ENCODE measurements around the gene CDAN1. TPM values are rescaled to one million over a fixed set of nuclear protein-coding genes. Genes with fewer than 3 reads are reported as not detected.

The CDAN1 gene
- total RNA-seq, 1 donor from 2014 or later, result 41.0 TPM

DNA sequence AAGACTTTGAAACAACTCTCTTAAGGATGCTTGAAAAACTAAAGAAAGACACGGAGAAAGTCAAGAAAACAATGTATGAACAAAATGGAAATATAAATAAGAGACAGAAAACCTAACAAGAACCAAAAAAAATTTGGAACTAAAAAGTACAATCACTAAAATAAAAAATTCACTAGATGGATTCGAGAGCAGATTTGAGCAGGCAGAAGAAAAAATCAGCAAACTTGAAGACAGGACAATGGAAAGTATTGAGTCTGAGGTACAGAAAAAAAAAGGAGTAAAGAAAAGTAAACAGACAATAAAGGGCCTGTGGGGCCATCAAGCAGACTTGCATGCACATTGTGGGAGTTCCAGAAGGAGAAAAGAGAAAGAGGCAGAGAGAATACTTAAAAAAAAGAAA, 13.4 kb upstream of the CDAN1 start:
- H3K4me1 Mint-ChIP-seq, result peaks cover 8% of the 10 kb centered on the region
- no peaks in the 10 kb centered on the region for H3K9me3 Mint-ChIP-seq
- no peaks in the 10 kb centered on the region for H3K27me3 Mint-ChIP-seq (ENCODE audit: low read depth)
- H3K36me3 Mint-ChIP-seq (ENCODE audit: low read depth), result peaks cover 29% of the 10 kb centered on the region
- TF ChIP-seq CTCF (conservative IDR thresholded peaks at IDR 0.05), result no peak
- peak overlapping the region; percentile 37 for H3K27ac Mint-ChIP-seq (ENCODE audit: unreplicated experiment)
- no peak for DNase-seq (ENCODE audit: low read depth, low spot score)
- H3K4me3 Mint-ChIP-seq, result no peak overlapping the region

GRCh38 chr15:42749266-42749665, 12.3 kb upstream of the CDAN1 start:
- H3K36me3 Mint-ChIP-seq (ENCODE audit: low read depth), result peaks cover 29% of the 10 kb centered on the region
- no peak for TF ChIP-seq CTCF (conservative IDR thresholded peaks at IDR 0.05)
- H3K9me3 Mint-ChIP-seq, result no peaks in the 10 kb centered on the region
- no peak overlapping the region for H3K27ac Mint-ChIP-seq (ENCODE audit: unreplicated experiment)
- DNase-seq (ENCODE audit: low read depth, low spot score), result no peak
- H3K27me3 Mint-ChIP-seq (ENCODE audit: low read depth), result no peaks in the 10 kb centered on the region
- H3K4me1 Mint-ChIP-seq, result peaks cover 8% of the 10 kb centered on the region
- H3K4me3 Mint-ChIP-seq, result no peak overlapping the region

DNA sequence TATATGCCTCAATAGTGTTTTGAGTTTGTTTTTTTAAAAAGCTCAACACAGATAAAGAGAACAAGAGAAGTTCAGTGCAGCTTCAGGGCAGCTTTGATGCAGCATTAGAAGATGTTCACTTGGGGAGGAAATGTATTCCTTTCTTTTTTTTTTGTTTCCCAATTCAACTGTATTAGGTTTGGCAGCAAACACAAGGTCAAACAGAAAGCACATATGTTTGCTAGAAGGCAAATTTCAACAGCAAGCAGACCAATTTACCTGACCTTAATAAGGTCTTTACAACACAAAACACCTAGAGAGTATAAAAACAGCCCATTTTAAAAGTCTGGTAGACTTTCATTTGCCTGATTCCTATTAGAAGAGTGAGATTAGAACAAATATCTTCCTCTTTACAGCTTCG, 7.3 kb upstream of the CDAN1 start:
- Mint-ChIP-seq H3K4me1 (peaks cover 3% of the 10 kb centered on the region), H3K4me3 (no peak overlapping the region), H3K27ac (ENCODE audit: unreplicated experiment) (no peak overlapping the region), H3K9me3 (no peaks in the 10 kb centered on the region), H3K36me3 (ENCODE audit: low read depth) (no peaks in the 10 kb centered on the region), H3K27me3 (ENCODE audit: low read depth) (no peaks in the 10 kb centered on the region)
- TF ChIP-seq CTCF (conservative IDR thresholded peaks at IDR 0.05), result no peak
- no peak for DNase-seq (ENCODE audit: low read depth, low spot score)

- DNase-seq (ENCODE audit: low read depth, low spot score), result no peak
- no peaks in the 10 kb centered on the region for H3K36me3 Mint-ChIP-seq (ENCODE audit: low read depth)
- H3K4me1 Mint-ChIP-seq, result peaks cover 9% of the 10 kb centered on the region
- H3K4me3 Mint-ChIP-seq, result no peak overlapping the region
- no peaks in the 10 kb centered on the region for H3K9me3 Mint-ChIP-seq
- TF ChIP-seq CTCF (conservative IDR thresholded peaks at IDR 0.05), result no peak
- no peaks in the 10 kb centered on the region for H3K27me3 Mint-ChIP-seq (ENCODE audit: low read depth)
- no peak overlapping the region for H3K27ac Mint-ChIP-seq (ENCODE audit: unreplicated experiment)
These were observed 5.2 kb upstream of the CDAN1 start for GRCh38 chr15:42742149-42742548.

DNA sequence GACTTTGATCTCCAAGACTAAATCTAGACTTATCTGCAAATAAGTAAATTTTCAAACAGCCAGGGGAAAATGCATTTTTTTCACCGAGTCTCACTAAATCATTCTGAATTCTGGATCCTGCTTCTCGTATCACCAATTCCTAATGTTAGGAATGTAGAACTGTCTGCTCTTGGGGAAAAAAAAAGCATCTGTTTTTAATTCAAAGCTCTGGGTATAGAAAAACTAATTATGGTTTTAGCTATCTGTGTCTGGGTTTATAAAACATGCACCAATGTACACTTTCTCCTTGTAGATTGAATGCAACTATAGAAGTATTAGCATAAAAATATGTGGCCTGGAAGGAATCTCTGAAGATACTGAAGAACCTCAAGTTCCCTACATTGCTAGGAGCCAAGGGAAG, 4.8 kb upstream of the CDAN1 start:
- DNase-seq (ENCODE audit: low read depth, low spot score), result no peak
- TF ChIP-seq CTCF (conservative IDR thresholded peaks at IDR 0.05), result no peak
- peaks cover 9% of the 10 kb centered on the region for H3K4me1 Mint-ChIP-seq
- H3K27me3 Mint-ChIP-seq (ENCODE audit: low read depth), result no peaks in the 10 kb centered on the region
- H3K4me3 Mint-ChIP-seq, result no peak overlapping the region
- no peak overlapping the region for H3K27ac Mint-ChIP-seq (ENCODE audit: unreplicated experiment)
- H3K36me3 Mint-ChIP-seq (ENCODE audit: low read depth), result no peaks in the 10 kb centered on the region
- H3K9me3 Mint-ChIP-seq, result no peaks in the 10 kb centered on the region
